Activated CD8-positive, alpha-beta memory T cell treated with anti-CD3 and anti-CD28 coated beads for 4 hours (primary cell): ENCODE measurements around the gene C1GALT1C1.

Experiments
- DNase-seq, 2 donors: peaks; one replicate each; pipeline ENCODE4 v3.0.0-alpha.2; 2020; ENCODE audit warnings: low read depth in 2 of 2

C1GALT1C1 gene

DNA sequence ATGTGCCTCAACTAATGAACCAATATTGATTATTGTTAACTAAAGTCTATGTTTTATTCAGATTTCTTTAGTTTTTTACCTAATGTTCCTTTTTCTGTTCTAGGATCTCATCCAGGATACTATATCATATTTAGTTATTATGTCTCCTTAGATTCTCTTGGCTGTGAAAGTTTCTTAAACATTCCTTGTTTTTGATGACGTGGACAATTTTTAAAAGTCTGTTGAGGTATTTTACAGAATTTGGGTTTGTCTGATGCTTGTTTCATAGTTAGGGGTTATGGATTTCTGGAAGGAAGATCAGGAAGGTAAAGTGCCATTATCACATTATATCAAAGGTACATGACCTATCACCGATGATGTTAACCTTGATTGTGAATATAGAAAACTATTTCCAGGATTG lies 44.2 kb downstream of the C1GALT1C1 start:
- no peak for DNase-seq
